Smooth muscle cell of the brain vasculature (primary cell): ENCODE results near the gene POLG.

Experiments
- DNase-seq: peaks from one replicate; pipeline ENCODE4 v3.0.0-alpha.2; 2012; ENCODE audit warnings: low read depth, low spot score

The POLG gene

GRCh38 chr15:89370120-89370977, 35.7 kb upstream of the POLG start:
- no peak for DNase-seq

DNA sequence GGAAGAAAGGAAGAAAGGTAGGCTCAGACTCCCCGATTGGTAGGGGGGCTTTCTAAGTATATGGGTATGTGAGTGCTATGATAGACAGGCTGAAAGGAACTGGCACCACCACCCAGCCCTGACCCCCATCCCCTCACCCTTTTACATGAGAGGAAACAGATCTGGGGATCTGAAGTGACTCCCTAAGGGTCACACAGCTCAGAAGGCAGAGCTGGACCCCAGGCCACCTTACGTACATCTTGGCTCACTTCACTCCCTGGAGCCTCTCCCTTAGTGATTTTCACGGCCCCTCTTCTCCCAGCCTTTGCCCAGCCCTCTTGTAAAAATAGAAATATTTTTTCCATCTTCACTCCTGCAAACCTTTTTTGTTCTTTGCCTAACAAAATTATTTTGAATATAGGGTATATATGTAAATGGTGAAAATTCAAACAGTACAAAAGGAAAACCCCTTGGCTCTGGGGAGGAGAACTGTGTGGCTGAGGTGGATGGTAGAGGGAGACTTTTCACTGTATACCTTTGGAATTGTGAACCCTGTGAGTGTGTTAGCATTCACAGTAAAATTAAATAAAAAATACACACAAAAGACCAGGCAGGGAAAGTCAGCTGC, 34.8 kb upstream of the POLG start:
- DNase-seq, result no peak

- DNase-seq, result no peak
Measured at GRCh38 chr15:89368566-89369223, 34.1 kb upstream of the POLG start.

GRCh38 chr15:89367485-89368451, 33.1 kb upstream of the POLG start:
- DNase-seq, result no peak

DNA sequence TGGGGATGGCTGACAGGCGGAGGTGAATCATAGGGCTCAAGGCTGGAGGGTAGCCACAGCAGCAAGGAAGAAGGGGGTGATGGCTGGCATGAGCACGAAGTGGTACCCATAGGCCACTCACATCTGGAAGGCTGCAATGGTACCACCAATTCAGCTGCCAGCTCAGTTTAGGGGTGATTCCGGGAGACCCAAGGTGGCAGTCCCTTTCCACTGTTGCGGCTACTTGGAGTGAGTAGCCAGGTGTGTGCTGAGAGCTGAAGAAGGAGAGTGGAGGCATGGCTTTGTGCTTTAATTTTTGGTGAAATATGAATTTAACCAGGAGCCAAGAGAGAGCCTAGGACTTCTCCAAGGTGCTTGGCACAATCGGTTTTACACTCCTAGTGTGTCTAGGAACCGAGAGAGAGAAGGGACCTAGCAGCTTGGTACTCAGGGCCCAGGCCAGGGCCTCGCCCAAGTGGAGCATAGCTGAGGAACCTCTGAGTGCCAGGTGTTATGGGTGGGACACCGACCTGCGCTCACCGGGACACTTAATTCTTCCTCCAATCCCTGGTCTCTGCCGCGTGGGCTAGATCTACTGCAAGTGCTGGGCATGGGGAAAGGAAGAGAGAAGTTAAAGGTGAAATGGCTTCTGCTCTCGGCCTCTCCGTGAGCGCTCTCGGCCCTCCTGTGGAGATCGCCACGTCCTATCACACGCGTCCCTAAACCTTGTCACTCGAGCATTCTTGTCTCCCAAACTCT, 32.2 kb upstream of the POLG start:
- no peak for DNase-seq

DNA sequence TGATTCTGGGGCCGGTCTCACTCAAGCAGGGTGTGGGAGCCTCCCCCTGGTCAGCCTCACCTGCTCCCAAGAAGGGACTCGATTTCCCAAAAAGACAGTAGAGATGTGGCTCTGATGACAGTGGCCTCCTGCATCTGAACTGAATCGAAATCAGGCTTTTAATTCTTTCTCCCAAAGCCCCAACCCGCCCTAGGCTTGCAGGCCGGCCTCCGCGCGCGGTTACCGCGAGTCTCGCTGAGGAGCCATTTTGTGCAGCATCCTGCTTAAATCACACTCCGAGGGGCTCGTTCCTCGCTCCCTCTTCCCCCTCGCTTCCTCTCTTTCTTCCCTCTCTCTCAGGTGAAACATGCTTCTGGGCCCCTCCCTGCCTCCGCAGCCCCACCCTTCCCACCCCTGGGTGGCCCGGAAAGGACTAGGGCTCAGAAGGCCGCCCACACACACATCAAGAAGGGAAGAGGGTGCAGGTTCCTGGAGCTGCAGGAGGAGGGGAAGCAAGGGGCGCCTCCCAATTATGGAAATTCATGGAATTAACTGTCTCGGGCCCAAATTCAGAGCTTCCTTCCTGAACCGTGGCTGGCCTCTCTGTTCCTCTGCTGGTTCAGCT, 30.9 kb upstream of the POLG start:
- DNase-seq, result no peak

DNA sequence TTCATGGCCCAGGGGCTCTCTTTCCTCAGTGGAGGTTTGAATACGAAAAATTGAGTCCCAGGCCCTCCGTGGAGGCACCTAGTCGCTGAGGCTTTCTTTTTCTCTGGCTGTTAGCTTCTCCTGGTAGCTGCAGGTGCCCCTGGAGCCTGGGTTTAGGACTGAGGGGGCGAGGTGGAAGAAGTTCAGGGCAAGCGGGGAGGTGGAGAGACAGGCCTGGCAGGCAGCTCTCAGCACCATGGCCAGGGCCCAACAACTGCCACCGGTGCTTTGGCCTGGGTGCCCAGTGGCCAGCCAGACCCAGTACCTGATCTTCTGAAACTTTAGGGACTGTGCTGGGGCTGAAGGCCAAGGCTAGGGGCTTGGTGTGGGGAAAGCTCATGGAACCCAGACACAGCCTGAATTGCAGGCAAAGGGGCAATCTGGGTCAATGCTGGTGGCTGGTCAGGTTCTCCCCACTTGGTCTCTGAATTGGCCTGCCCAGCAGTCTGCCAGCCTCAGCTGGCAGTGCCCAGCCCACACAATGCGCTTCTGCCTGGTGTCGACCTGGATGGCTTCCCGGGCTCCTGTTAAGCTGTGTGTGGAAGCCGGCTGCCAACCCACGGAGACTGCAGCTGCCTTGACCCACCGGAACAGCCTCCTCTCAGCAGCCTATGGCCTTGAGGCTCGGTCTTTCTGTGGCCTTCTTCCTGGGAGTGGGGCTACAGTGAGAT, 30.3 kb upstream of the POLG start:
- no peak for DNase-seq

GRCh38 chr15:89364341-89364740, 29.7 kb upstream of the POLG start:
- no peak for DNase-seq

DNA sequence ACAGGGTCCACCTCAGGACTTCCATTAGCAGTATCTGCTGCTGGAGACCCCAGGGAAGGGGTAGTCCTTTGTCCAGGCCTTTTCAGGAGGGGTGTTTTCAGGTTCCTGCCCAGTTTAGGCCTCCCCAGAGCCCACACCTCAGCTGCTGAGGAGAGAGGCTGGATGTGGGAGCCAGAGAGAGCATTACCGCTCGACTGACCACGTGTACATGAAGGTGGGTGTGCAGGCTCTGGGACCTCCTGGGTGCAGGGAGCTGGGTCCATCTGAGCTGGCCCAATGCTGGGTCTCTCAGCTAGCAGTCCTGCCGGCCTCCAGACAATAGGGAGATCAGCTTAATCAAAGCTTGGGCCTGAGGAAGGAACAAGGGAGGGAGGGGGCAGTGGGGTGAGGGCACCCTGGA, 29.1 kb upstream of the POLG start:
- no peak for DNase-seq

- no peak for DNase-seq
Measured at GRCh38 chr15:89363133-89363532, 28.5 kb upstream of the POLG start.

GRCh38 chr15:89362203-89363101, 27.8 kb upstream of the POLG start:
- DNase-seq, result no peak

GRCh38 chr15:89361451-89362202, 27.0 kb upstream of the POLG start:
- DNase-seq, result peak; percentile 15

- no peak for DNase-seq
Measured at GRCh38 chr15:89360294-89360971, 25.8 kb upstream of the POLG start.

DNA sequence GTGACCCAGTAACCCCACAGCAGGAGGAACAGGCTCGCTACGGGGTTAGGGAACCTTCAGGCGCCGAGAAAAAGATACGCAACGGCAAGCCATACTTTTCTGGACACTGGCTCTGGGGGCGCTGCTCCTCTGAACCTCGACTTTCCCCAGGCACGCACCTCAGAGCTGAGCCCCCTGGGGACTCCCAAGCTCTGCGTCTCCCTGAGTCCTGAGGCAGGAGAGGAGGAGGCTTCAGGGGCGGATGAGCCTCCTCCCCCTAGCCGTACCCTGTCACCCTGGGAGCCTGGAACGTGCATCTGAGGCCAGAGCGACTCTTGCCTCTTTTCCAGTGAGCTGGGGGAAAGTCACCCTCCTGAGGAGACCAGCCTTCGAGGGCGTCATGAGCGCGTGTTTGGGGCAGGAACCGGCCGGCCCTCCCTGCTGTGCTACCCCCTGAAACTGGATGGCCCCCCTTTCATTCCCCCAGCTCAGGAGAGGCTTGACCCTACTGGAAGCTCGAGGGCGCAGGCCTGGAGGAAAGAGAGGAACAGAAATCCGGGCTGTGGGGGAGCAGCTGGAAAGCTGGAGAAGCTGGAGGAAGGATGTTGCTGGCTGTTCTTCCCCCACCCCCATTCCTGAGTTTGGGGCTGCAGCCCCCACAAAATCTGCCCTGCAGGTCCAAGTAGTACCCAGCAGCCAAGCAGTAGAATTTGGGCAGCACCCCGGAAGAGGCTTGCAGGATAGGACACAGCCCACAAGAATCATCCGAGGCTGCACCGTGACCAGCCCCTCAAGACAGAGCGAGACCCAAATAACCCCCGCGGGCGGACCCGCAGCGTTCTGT, 25.1 kb upstream of the POLG start:
- DNase-seq, result no peak

DNA sequence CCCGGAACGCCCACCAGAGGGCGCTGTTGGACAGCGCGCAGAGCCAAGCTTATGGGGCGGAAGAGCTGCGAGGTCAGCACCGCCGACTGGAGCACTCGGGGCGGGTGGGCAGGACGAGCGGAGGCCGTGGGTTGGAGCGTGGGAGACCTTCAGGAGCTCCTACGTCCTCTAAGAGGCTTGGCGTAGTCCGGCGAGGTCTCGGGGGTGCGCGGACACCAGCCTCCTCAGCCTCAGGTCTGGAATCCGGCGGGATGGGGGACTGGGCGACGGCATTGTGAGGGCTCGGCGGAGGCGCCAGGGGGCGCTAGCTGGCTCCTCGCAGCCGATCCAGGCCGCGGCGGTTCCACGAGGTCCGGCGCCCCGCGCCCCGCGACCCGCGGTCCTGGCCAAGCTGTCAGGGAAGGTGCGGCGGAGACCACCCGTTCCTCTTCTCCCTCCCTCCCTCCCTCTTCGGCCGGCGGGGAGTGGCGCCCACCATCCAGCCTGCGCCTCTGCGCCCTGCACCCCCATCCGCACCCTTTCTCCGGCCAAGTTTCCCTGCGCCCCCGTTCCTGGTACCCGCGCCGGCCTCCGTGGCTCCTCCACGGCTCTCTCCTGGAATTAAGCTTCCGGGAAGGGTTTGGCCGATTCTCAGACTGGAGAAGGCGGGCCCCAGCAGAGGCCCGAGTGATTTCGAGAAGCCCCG, 24.3 kb upstream of the POLG start:
- no peak for DNase-seq

- no peak for DNase-seq
Measured at GRCh38 chr15:89358435-89358754, 23.8 kb upstream of the POLG start.
